ENCODE results near the gene GNG11.
A peak's percentile ranks its signal among the peaks of the same experiment; 100 is the strongest.
"Not testable (repeated sequence)": the region's sequence is repeated elsewhere in the genome, so short reads cannot be mapped to it uniquely, and the experiment has no call there.

The GNG11 gene

DNA sequence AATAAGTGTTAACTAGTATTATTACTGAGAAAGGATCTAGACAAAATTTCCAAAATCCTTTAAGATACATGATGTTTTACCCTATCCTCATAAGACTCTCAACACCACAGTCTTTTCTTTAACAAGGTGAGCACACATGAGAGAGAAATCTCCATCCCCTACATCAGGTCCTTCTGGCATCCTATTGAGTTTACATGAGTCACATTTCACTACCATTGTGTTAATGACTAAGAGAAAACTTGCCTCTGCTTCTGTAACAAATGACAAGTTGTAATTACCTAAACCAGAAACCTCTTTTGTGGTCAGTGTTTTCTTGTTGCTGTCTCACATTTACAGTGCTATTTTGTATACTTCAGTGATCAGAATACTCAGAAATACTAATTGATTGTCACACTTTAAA, 9.9 kb upstream of the GNG11 start:
- DNase-seq (ENCODE audit: low read depth): not testable (repeated sequence)

DNA sequence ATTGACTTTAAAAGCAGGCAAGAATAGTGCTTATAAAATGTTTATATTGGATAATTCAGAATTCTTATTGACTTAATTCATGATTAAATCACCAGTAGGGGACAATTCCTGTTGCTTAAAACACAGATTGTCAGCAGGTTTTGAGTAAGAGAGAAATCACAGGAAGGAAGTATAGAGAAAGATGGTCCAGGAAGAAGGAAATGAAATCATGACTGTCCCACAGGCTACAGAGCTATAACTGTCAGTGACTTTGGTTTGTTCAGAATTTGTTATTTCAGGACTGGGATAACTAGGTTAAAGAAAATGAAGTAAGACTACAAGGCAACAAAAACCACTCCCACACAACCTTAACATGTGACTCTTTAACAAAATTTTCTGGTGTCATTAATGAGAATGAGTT, 8.3 kb upstream of the GNG11 start:
- no peak for DNase-seq (ENCODE audit: low read depth)

DNA sequence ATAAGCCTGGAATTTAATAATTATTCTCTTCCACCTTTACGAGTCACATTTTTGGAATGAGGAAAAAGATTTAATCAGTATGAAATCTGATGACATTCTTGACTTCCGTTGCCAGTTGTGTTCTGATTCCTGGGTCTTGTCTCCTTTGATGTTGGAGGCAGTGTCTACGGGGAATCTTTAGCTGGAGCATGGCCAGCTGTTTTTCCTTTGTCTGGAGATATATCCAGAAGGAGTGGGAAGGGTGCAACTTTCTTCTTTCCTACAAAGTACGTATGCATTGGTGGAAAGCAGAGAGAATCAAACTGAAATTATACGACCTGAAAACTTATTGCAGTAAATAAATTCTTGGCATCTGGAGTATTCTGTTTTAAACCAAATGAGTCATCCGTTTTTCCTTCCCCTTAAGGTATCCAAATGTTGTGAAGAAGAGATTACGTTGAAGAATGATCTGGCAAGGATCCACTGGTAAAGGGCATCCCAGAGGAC, 6.9 kb upstream of the GNG11 start:
- DNase-seq (ENCODE audit: low read depth): peak; percentile 41

DNA sequence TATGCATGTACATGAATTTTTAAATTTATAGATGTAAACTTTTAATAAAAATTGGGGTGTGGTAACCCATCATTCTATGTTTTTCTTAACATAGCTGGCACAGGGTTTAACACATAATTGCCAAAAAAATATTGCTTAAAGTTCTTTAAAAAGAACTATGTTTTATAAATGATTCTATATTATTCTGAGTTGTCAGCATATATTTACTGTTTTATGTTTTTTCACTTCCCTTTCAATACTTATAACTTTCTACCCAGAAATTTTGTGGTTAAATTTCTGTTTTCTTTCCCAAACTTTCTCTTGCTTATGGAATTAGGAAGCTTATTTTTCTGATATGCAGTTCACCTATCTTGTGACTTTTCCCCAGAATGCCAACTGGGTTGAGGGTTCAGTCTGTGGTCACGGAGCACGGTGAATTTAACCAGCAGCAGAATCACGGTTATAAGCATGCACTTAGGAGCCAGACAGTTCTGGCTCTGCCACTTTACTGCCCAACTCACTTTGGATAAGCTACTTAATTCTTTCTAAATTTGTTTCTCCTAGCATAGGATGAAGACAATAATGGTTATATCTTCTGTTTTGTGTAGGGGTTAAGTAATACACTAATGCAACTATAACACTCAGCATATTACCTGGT, 6.2 kb upstream of the GNG11 start:
- not testable (repeated sequence) for DNase-seq (ENCODE audit: low read depth)

DNA sequence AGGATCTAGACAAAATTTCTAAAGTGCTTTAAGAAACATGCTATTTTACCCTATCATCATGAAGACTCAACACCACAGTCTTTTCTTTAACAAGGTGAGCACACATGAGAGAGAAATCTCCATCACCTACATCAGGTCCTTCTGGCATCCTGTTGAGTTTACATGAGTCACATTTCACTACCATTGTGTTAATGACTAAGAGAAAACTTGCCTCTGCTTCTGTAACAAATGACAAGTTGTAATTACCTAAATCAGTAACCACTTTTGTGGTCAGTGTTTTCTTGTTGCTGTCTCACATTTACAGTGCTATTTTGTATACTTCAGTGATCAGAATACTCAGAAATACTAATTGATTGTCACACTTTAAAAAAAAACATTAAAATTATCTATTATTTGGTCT, 5.6 kb upstream of the GNG11 start:
- not testable (repeated sequence) for DNase-seq (ENCODE audit: low read depth)

DNA sequence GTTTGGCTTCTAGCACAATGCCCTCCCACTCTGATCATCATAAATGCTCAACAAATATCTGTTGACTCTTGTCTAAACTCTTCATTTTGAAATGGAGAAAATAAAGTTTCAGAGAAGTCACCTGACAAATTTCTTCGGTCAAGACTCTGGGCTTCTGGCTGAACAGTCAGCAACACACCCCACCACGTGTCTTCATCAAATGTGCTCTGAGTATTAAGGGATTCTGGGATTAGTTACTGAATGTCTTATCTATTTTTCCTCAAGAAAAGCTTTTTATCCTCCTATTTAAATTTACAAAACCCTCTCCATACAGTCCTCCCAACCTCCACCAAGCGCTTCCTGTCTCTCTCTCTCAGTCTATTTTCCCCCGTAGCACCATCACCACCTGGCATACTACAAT, 5.2 kb upstream of the GNG11 start:
- not testable (repeated sequence) for DNase-seq (ENCODE audit: low read depth)

DNA sequence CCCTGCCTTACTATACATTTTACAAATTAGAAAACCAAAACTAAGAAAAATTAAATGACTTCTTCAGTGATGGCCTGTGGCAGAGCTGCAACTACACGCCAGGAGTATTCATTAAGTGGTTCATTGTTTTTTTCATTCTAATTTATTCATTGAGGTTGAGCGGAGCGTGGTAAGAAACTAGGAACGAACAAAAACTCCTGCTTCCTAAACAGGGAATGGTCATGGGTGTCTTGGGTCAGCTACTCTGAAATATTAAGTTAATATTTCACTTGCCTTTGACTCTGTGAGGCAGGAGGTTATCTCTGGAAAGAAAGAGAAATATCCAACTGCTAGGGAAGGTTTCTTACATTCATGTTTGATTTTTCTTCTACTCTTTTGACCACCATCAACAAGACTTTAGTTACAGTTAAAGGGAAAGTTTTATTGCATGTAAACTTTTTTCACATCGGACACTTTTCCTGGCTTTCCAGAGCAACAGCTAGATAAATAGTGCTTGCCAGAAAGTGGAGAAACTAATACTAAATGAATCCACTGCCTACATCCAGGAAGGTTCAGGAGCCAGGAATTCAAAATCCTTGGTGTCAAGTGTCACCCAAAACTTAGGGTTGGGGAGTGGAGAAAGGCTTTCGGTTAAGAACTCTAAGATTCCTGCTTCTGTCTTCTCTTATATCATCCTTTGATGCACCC, 896 bp upstream of the GNG11 start:
- peak; percentile 33 for DNase-seq (ENCODE audit: low read depth)

DNA sequence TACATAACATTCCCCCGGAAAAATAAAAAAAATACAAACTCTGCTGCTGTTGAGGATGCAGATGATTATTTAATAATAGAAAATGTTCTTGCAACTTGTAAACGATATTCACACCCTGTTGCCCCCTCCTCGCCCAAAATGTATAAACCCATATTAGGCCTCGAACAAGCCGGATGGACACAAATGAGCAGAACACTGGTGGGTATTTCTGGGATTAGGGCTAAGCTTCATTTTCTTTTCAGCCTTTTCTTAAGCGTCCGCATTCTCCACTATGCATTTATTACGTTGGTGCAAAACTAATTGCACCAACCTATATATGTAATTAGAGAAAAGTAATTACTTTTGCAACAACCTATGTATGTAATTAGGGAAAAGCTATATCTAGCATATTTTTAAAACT, 349 bp upstream of the GNG11 start:
- DNase-seq (ENCODE audit: low read depth): peak; percentile 3

DNA sequence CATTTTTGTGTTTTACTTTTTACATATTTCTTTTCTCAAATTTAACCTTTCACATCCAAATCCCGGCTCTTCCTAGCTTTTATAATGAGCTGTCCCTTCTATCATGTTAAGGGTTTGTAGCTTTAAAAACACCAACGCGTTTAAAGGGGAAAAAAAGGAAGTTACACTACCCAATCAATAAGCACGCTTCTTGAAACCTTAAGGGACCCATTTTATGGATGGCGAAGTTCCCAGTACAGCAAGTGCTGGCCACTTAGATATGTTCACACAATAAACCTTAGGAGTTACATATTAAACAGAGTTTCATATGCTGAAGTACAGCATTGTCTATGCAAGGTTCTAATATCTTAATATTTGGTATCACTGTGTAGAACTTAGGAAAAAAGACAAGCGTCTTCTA, 1.8 kb downstream of the GNG11 start:
- DNase-seq (ENCODE audit: low read depth): peak; percentile 19

DNA sequence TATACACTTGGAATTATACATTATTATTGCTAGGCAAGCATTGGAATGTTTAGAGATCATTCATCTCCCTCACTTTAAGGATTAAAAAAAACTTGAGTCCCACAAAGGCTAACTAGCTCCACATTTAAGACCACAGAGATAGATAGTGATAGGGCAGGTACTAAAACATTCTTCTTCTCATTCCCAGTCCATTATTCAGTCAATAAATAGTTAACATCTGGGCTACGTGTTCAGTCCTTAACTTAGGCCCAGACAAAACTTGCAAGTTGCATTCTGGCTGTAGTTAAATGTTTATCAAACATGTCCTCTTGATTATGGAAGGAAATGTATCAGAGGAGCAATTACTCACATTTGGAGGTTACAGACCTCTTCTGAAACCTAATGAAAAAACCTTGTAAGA, 2.4 kb downstream of the GNG11 start:
- DNase-seq (ENCODE audit: low read depth): no peak

DNA sequence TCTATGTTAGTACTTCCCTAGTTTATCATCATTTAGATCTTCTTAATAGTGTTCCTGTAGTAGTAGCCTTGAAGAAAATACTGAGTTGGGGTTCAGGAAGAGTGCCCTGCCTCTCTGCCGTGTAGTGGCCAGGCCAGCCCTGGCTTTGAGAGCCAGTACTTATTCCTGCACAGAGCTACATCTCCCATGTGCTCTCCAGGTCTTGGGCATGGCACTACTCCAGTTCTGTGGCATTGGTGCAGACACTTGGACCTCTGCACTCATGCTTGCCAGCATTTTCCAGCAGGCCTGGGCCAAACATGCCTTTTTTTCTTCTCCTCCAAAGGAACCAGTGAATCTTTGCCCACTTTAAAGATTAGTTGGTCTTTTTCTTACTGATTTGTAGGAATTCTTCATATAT, 5.3 kb downstream of the GNG11 start:
- DNase-seq (ENCODE audit: low read depth): no peak

DNA sequence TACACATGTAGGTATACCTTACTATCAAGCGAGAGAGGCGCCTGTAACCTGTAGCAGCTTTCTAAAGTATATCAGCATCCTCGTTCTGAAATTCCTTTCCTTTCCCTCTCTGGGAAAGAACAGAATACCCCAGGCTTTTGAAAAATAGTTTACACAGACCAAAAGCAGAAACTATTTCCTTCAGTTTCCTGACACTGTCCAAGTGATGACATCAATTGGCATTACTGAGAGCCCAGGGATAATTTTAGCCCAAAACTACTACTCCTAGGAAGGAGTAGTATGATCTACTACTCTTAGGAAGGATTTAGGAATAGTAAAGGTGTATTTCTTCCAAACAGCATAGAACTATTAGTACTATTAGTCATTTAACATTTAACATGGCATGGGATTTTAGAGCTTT, 6.0 kb downstream of the GNG11 start:
- DNase-seq (ENCODE audit: low read depth): no peak

DNA sequence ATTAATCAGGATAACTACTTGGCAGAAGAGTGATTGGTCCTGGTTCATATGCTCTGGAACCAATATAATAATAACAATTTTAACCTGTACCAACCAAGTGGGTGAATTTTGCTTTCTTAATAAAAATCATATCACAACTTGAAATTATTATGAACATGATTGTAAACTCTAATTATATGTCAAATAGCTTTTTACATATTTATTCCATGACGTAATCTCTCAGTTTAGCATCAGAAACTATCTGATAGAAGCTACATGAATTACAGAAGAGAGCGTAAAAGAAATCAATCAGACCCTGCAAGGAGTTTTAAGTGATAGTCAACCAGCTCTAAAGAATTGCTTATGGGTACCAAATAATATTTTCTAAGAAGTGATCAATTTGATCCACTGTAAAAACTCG, 10.1 kb downstream of the GNG11 start:
- DNase-seq (ENCODE audit: low read depth): no peak

DNA sequence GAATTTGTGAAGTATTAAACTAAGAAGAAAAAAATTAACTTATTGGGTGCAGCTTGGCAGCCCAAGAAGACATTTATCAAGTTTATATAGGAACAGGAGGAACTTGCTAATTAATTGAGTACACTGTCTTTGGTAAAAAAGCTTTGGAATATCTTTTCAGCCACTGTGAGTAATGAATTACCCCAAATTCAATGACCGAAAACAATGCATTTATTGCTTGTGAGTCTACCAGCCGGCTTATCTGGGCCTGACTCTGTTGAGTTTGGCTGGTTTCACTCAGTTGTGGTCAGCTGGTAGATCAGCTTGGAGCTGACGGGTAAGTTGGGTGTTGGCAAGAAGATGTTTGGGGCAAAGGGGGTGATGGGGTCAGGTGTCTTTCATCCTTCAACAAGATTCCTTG, 11.6 kb downstream of the GNG11 start:
- DNase-seq (ENCODE audit: low read depth): no peak

DNA sequence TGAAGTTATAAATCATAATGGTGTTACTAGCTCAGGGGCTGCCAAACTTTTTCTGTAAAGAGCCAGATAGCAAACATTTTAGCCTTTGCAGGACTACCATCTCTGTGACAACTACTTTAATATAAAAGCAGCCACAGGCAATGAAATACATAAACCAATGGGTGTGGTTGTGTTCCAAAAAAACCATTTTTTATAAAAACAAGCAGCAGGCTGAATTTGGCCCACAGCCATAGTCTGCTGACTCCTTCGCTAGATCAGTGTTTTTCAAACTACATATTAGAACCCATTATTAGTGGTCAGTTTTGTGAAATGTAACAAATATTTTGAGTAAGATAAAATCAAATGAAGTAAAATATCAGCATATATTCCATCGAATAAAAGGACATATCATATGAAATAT, 13.6 kb downstream of the GNG11 start:
- no peak for DNase-seq (ENCODE audit: low read depth)

DNA sequence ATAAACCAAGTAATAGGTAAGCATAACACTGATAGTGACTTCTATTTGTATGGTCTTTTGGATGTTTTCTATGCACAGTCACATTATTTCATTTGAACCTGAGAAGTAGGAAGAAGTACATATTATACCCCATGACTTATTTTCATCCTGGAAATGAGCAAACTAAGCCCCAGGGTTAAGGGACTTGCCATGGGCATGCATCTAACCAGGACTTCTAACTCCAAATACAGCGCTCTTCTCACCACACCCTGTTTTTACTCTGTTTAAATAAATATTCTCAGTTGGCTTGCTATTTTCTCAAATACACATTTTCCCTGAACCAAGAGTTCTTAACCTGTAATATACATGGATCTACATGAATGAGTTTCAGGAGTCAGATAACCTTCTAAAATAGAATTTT, 16.3 kb downstream of the GNG11 start:
- DNase-seq (ENCODE audit: low read depth): no peak

DNA sequence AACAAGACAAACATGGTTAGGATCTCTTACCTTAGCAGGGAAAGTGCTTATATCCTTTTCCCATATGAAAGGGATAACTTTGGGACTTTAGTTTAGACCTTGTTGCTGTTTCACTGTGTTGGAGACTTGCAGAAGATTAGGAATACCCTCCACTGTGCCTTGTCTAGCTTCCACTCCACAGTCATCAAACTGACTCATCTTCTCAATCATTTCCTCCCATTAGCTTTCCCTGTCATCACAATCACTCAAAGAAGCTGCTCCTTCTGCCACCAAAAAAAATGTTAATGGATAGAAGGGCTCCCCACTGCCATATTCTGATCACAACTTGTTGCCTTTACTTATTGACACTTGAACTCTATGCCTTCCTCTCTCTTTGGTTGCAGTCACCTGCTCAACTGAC, 16.8 kb downstream of the GNG11 start:
- DNase-seq (ENCODE audit: low read depth): no peak

DNA sequence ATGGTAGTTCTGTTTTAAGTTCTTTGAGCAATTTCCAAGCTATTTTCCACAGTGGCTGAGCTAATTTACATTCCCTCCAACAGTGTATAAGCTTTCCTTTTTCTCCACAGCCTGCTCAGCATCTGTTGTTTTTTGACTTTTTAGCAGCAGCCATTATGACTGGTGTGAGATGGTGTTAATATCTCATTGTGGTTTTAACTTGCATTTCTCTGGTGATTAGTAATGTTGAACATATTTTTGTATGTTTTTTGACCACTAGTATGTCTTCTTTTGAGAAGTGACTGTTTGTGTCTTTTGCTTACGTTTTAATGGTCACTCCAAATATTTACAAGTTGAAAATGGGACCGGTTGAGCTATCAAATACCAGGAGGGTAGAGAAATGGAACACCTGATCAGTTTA, 20.4 kb downstream of the GNG11 start:
- peak; percentile 32 for DNase-seq (ENCODE audit: low read depth)

DNA sequence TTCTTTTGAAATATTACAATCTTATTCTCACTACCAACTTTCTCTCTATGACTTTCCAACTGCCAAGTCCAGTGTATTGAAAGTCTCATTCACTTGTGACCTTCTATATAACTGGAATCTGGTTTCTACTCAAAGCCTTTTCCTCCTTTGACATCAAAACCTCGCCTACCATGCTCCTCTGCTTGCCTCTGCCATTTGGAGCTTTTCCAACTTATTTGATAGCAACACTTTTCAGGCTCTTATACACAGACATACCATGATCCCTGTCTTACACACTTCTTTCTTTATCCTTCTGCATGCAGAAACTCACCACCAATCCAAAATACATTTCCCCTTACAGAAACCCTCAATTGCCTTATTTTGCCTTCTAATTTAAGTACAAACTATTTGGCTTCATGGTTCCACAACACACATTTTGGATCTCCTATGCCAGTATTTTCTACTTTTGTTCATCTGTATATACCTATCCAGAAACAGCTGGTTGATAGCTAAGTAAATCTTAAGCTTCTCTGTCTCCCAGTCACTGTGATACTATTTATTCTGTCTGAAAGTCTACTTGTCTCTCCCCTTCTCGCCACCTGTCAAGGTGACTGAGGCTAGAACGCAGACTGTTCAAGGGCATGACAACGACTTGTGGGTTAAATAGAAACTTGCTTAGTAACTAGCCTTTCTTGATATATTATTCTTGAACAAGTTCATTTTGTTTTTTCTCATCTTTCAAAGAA, 22.4 kb downstream of the GNG11 start:
- DNase-seq (ENCODE audit: low read depth): no peak

DNA sequence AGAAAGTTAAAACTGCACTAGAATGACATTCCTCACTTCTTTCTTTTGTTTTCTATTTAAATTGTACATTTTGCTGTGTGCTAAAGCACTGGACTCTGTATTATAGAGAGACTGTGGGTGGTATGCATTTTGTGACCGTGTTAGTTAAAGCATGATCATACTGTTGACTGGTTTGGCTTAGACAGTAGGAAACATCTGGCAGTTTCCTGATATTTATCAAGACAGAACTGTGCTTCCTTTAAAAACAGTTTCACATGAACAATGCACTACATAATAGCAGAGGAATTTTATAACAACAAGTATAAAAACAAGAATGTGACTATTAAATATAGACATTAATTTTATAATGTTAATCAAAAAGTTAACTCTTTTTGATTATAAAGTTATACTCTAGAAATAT, 23.1 kb downstream of the GNG11 start:
- no peak for DNase-seq (ENCODE audit: low read depth)

DNA sequence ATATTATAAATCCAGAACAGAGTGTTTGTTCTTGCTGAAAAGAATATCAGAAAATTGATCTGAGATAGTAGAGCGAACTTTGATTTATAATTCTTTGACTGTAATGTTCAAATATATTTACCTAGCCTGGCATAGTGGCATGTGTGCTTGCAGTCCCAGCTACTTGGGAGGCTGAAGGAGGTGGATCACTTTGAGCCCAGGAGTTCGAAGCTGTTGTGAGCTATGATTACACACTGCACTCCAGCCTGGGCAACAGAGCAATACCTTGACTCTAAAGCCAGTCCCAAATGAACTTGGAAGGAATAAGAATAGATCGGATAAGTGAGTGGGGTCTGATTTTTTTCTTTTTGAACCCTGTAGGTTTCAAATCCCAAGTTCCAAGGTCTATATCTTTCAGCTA, 23.5 kb downstream of the GNG11 start:
- no peak for DNase-seq (ENCODE audit: low read depth)

DNA sequence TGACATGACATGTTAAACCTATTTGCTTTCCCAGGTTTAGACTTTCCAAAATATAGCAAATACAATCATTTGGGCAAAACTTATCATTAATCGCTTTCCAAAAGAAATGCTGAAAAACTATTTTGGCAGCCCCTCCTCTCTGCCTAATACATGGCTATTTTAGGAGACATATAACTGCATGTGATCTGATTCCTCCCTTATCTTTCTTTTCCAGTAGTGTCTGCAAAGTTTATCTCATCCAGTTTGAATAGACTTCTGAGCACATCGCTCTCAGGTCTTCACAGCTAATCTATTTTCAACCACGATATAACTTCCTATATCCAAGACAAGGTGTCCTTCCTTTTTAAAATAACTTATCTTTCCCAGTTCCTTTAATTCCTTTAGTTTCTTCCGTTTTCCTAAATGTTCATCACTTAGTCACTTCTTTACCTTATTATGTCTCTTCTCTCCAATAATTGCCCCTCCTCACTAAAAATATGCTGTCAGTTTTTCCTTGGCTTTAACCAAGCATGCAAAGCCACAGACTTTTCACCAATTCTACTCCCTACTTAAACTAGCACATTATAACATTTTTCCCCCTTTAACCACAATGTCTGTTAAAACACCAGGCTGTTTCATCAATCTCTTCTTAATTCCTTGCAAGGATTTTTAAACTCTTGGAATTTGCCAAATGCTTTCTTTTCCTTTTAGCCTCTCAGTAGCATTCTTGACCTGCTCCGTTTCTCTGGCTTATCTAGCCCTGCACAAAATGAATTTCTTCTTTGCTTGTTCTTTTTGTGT, 24.4 kb downstream of the GNG11 start:
- no peak for DNase-seq (ENCODE audit: low read depth)

DNA sequence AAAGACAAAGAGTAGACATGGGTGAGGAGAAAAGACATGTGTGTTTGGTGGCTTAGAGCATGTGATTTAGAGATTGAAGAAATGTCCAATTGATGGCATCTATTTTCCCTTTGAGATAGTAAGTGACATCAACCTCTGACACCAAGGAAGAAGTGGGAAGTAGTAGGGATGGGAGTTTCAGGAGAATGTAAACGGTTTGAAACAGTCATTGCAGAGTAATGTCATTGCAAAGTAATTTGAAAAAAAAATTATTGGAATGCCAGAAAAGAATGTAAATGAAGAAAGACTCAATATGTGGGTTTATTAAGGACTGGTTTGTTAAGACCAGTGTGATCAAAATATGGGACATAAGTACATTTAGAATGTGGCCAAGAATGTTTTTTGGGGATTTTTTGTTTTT, 26.6 kb downstream of the GNG11 start:
- DNase-seq (ENCODE audit: low read depth): peak; percentile 45

All from fibroblast of gingiva (primary cell).